ENCODE data around the gene CDHR4.

- TF ChIP-seq CTCF (IDR thresholded peaks at IDR 0.05) = no peak
- no peak for TF ChIP-seq POLR2A (IDR thresholded peaks at IDR 0.05)
These were observed 28.2 kb downstream of the CDHR4 start for GRCh38 chr3:49771340-49771938.

Measured in testis (tissue), 2 donors.